Measurements from ENCODE around the gene NEO1.

- no peak for TF ChIP-seq CREB5 (CRISPR knock-in tag; IDR thresholded peaks at IDR 0.05; ENCODE audit: low read depth)
- no peak for TF ChIP-seq ZC3H10 (CRISPR knock-in tag; IDR thresholded peaks at IDR 0.05)
- TF ChIP-seq RARB (CRISPR knock-in tag; IDR thresholded peaks at IDR 0.05), result no peak
- TF ChIP-seq ARNTL (CRISPR knock-in tag; IDR thresholded peaks at IDR 0.05; ENCODE audit: borderline replicate concordance, low read depth), result no peak
- no peak for TF ChIP-seq ZNF565 (CRISPR knock-in tag; conservative IDR thresholded peaks at IDR 0.05; ENCODE audit: low read depth)
- TF ChIP-seq CSDC2 (CRISPR knock-in tag; IDR thresholded peaks at IDR 0.05), result no peak
- no peak for TF ChIP-seq PATZ1 (CRISPR knock-in tag; IDR thresholded peaks at IDR 0.05; ENCODE audit: borderline replicate concordance)
- no peak for TF ChIP-seq TSHZ2 (CRISPR knock-in tag; IDR thresholded peaks at IDR 0.05)
- TF ChIP-seq OSR1 (CRISPR knock-in tag; IDR thresholded peaks at IDR 0.05), result no peak
- no peak for TF ChIP-seq CSRNP3 (CRISPR knock-in tag; IDR thresholded peaks at IDR 0.05)
- TF ChIP-seq TOX (CRISPR knock-in tag; IDR thresholded peaks at IDR 0.05; ENCODE audit: borderline replicate concordance), result no peak
- TF ChIP-seq SNAI2 (CRISPR knock-in tag; IDR thresholded peaks at IDR 0.05), result no peak
These were observed 256.0 kb downstream of the NEO1 start for GRCh38 chr15:73308305-73308704.
